GM10248 (cell line): Measurements from ENCODE around the gene ADPRS.

Experiments used
- CTCF ChIA-PET: fragments of 300-600 bp; sonication (Branson Sonifier 250); formaldehyde crosslinking; extraction: SDS; loops from one replicate; lab custom pipeline; 2021; ENCODE audit warnings: antibody characterized with exemption; lab: Yijun Ruan, JAX
- POLR2A ChIA-PET: fragments of 350-650 bp; sonication (Branson Sonifier 250); formaldehyde crosslinking; extraction: SDS; loops from one replicate; lab custom pipeline; 2020; ENCODE audit warnings: antibody characterized with exemption; lab: Yijun Ruan, JAX
- DNase-seq: peaks from one replicate; pipeline ENCODE4 v3.0.0; 2012; ENCODE audit errors: extremely low spot score
- TF ChIP-seq, protein P1 (sequence below): IDR thresholded peaks from 2 replicates; pipeline ENCODE4 v1.5.1; 2012; ENCODE audit warnings: mild to moderate bottlenecking, low read depth; ENCODE audit errors: extremely low read depth, missing control alignments, control extremely low read depth

The ADPRS gene

DNA sequence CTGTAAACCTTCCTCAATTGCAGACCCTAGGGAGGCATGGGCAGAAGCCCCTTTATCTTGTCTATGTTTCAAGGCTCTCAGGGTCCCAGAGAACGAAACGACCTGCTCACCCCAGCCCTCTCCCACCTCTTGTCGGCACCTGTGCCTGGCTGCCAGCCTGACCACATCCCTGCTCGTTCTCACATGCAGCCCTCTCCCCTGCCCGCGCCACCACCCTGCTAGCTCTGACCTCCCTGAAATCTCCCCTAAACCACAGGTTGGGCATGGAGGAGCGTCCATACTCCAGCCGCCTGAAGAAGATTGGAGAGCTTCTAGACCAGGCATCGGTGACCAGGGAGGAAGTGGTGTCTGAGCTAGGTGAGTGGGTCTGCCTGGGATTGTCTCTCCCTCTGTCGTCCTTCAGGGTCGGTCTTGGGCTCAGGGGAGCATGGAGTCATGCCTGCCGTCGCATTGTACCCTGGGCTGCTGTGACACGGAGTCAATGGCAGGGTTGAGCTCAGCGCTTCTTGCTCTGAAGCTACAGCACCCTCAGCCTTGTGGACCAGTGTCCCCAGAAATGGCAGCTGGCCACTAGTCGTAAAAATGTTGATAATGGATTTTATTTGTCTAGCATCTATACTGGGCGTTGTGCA is 3.6 kb downstream of the ADPRS start:
- TF ChIP-seq, protein P1, sequence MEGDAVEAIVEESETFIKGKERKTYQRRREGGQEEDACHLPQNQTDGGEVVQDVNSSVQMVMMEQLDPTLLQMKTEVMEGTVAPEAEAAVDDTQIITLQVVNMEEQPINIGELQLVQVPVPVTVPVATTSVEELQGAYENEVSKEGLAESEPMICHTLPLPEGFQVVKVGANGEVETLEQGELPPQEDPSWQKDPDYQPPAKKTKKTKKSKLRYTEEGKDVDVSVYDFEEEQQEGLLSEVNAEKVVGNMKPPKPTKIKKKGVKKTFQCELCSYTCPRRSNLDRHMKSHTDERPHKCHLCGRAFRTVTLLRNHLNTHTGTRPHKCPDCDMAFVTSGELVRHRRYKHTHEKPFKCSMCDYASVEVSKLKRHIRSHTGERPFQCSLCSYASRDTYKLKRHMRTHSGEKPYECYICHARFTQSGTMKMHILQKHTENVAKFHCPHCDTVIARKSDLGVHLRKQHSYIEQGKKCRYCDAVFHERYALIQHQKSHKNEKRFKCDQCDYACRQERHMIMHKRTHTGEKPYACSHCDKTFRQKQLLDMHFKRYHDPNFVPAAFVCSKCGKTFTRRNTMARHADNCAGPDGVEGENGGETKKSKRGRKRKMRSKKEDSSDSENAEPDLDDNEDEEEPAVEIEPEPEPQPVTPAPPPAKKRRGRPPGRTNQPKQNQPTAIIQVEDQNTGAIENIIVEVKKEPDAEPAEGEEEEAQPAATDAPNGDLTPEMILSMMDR: no peak
- POLR2A ChIA-PET: no interaction called here
- no peak for DNase-seq
- CTCF ChIA-PET: interaction anchor here (1.2 to 19.1 kb wide), 3 partner anchors 42 to 250 kb away, joined by 3 to 226 read pairs (median 4); no protein-coding TSS in a partner anchor

DNA sequence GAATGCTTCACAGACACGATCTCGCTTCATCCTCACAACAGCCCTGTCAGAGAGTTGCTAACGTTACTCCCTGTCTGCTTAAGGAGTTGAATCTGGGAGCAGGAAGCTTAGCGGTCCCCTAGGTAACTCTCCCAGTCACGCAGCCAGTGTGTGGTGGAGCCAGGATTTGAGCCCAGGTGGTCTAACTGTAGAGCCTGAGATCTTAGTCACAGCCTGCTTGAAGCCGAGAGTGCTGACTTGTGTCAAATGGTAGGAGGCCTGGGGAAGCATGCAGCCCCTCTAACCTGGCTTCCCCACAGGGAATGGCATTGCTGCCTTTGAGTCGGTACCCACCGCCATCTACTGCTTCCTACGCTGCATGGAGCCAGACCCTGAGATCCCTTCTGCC is 4.1 kb downstream of the ADPRS start:
- ChIA-PET POLR2A (no interaction called here), CTCF (interaction anchor here (1.2 to 19.1 kb wide), 3 partner anchors 41 to 250 kb away, joined by 3 to 226 read pairs (median 4); no protein-coding TSS in a partner anchor)
- no peak for DNase-seq
- TF ChIP-seq, protein P1: no peak

DNA sequence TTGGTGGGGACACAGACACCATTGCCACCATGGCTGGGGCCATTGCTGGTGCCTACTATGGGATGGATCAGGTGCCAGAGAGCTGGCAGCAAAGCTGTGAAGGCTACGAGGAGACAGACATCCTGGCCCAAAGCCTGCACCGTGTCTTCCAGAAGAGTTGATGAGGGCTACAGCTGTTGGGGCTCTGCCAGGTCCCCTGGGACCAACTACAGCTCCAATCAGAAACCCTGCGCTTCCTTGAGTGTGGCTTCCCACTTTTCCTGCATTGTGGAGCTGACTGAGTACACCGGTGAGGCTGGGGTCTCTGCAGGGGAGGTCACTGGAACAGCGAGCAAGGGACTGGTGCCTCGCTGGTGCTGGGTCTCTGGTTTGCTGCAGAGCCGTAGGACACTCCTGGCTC is 4.5 kb downstream of the ADPRS start:
- TF ChIP-seq, protein P1: no peak
- no peak for DNase-seq
- ChIA-PET CTCF (interaction anchor here (1.2 to 19.1 kb wide), 3 partner anchors 41 to 250 kb away, joined by 3 to 226 read pairs (median 4); no protein-coding TSS in a partner anchor), POLR2A (interaction anchor here (0.5 kb wide), 1 partner anchor 21 kb away, joined by 6 read pairs; no protein-coding TSS in a partner anchor)

DNA sequence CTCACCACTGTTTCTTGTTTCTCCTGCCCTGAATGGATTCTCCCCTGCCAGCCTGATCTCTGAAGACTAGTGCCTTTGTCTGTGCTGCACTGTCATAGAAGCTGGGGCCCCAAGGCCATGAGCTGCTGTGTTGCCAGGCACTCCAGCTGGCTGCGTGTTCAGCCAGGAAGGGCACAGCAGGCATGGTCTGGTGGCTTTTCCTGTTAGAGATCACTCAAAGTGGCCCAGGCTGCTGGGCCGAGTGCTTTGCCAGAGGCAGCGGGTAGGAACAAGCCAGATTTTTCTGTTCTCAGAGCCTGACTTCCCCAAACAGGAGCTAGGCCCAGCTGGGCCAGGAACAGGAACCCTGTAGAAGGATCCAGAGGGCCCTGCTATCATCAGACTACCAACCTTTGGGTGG is 5.2 kb downstream of the ADPRS start:
- DNase-seq: no peak
- POLR2A ChIA-PET: interaction anchor here (0.5 kb wide), 1 partner anchor 20 kb away, joined by 6 read pairs; no protein-coding TSS in a partner anchor

DNA sequence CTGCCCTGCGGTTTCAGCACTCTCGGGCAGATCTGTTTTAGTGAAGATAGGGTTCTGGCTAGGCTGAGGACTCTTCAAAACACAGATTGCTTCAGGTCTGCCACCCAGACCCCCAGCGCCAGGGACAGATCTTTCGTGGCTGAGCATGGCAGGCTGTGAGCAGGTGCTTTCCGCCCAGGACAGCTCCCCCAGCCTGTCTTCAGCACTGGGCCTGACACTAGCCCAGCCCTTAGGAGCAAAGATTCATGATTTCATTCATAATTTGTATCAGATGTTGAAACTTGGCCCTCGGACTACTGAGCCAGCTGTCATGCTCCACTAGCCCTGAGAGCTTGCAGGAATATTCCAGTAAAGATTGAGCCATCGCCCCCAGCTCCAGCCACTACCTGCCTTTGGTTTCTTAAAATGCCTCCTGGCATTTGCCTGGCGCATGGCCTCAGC is 5.9 kb downstream of the ADPRS start:
- CTCF ChIA-PET: interaction anchor here (1.5 to 19.1 kb wide), 4 partner anchors 39 to 191 kb away, joined by 6 to 226 read pairs (median 8); partner anchors contain the start of gene TRAPPC3
- DNase-seq: no peak
- POLR2A ChIA-PET: no interaction called here

More for the DNA sequence above, 5.2 kb downstream of the ADPRS start:
- TF ChIP-seq, protein P1: no peak
- CTCF ChIA-PET: interaction anchor here (1.6 to 19.1 kb wide), 2 partner anchors 40 to 94 kb away, joined by 10 to 226 read pairs; no protein-coding TSS in a partner anchor

DNA sequence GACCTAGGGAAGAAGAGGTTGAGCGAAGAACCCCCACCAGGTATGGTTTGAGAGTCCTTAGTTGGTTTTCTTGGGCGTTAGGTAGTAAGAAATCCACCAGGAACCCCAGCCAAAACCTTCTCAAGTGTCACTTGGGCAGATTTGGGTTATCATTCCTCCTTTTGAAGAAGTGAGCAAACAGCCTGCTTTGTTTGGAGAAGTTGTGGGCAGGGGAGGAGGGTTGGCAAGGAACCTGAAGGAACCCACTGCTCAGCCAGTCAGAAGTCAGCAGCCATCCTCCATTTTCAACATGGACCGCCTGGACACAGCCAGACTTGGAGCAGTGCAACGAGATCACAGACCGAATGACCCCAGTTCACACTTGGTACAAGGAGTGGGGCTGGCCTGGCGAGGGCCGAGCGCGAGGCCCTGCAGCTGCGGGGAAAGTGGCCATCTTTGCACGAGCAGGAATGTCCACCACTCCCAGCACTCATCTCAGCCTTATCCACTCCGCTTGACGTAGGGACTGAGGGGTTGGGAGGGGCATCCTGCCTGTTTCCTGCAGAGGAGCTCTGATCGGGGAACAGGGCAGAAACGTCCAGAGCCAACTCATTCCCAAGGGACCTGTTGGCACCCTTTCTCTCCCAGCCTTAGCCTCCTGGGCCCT is 7.2 kb downstream of the ADPRS start:
- CTCF ChIA-PET: interaction anchor here (1.5 to 19.1 kb wide), 5 partner anchors 38 to 190 kb away, joined by 6 to 226 read pairs (median 10); partner anchors contain the start of gene TRAPPC3
- no peak for DNase-seq
- TF ChIP-seq, protein P1: no peak
- POLR2A ChIA-PET: no interaction called here

More for the DNA sequence above, 5.9 kb downstream of the ADPRS start:
- TF ChIP-seq, protein P1: no peak
